MV-4-11 (cell line): Measurements from ENCODE around the gene TGFBI.
"Not testable (repeated sequence)": the region's sequence is repeated elsewhere in the genome, so short reads cannot be mapped to it uniquely, and the experiment has no call there.

Experiments
- DNase-seq: peaks from one replicate; lab custom pipeline; 2025; lab: John Stamatoyannopoulos, UW

Gene TGFBI

DNA sequence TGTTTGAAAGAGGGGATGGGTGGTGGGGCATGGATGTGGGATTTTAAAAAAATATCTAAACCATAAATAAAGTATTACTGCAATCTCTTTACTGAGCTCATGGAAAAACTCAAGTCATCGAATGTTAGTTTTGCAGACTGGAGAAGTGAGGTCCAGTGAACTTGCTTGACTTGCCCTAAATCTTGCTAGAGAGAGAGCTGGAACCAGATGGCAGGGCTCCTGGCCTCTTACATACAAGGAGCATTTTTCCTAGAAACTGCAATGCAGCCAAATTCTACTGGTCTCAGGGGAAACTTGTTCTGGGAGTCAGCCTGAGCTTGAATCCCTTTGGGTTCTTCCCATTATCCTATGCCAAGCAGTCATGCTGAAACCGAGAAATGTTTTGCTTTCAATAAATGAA lies 2.9 kb upstream of the TGFBI start:
- DNase-seq, result no peak

DNA sequence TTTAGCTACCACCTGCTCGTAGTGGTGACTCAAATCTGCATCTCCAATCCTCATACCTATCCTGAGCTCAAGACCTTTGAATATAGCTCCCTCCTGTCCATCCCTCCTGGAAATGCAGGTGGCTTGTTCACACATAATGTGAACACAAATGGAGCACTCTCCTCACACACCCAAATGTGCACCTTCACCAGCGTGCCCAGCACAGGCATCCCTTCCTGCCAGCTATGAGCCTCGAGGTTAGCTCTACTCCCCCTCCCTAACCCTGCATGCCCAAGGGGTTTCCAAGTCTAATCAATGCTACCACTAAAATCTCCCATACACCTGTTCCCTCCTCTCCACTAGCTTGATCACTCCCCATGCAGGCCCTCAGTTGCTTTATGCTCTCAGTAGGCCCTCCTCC lies 2.2 kb upstream of the TGFBI start:
- DNase-seq, result no peak

DNA sequence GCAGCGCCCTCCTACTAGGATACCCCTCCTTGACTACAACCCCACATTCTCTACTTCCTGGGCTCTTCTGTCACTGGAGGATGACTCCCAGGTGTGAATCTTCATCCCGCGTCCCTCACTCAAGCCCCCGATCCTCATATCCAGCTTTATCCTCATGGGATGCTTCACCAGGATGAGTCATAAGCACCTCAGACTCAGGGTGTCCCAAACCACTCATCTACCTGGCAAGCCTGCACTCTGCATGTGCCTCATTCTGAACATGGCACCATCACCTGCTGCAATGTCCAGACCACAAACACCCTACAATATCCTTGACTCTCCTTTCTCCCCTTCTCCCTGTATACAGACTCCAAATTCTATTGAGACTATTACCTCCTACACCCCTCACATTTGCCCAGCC lies 1.5 kb upstream of the TGFBI start:
- DNase-seq, result no peak

DNA sequence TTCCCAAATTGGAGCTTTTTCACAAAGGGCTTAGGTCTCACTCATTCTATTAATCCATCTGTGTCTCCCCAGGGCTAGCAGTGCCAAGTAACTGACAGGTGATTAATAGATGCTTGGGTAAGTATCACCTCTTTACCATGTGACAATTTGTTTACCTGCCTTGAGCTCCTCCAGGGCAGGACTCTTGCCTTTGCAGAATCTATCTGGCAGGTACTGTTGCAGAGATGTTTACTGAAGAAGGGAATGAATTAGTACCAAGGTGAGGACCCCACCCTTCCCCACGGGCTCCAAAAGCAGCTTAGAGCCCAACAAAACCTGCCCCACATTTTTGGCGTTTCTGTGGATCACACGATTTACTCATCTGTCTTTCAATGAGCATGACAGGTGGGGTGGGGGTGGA lies 698 bp upstream of the TGFBI start:
- no peak for DNase-seq

DNA sequence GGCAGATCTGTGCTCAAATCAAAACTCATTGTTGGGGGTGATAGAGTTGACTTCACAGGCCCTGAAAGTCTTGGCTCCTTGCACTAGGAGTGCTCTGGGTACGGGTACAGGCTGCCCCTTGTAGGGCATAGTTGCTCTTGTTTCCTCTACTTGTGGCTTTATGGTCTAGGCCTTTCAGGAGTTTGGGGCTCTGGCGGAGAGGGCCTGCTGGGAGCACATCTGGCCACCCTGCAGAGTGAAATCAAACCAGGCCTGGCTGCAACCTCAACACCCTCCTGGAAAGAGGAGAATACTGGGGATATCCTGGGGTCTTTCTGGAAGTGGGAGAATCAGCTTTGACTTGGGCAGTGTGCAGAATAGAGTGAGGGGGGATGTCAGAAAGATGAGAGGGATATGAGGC lies 1.5 kb downstream of the TGFBI start:
- no peak for DNase-seq

DNA sequence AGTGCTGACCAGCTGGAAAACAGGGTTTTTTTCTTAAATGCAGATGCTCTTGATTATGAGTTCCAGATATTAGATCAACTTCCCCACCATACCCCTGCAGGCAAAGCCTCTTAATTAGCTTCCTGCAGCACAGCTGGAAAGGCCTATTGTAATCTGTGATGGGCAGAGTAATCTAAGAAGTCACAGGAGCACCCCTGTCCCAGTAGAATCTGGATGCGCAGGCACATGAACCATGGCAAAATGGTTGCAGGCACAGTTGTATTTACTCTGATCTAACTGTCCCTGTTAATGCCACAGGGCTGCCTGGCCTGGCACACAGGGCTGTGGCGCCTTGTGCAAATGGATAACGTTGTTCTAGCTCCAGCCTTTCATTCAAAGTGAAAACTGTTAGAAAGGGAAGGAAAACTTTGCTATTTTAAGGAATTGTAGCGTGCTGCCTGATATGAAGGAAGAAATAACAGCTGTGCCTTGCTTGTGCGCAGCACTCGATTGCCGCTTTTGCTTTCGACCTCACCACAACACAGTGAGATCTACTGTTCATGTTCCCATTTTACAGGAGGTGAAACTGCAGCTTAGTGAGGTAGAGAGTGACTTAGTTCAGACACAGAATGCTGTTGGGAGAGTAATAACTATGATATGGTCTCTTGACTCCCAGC lies 2.3 kb downstream of the TGFBI start:
- DNase-seq, result peak; percentile 80

DNA sequence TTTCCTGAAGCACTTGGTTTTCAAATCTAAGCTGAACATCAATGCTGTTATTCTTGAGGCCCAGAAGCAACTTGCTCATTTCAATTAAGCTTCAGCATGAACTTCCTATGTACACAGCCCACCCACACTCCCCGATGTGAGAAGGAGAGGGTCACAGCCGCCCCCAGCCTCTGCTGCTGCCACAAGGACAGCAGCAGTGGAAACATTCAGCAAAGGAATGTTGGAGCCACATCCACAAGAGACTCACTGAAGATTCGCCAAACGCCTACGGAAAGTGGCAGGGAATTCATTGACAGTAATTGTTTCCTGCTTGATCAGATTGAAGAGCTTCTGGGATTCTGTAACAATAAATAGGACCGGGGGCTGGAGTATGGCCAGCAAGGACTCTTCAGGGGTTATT lies 2.9 kb downstream of the TGFBI start:
- DNase-seq, result no peak

DNA sequence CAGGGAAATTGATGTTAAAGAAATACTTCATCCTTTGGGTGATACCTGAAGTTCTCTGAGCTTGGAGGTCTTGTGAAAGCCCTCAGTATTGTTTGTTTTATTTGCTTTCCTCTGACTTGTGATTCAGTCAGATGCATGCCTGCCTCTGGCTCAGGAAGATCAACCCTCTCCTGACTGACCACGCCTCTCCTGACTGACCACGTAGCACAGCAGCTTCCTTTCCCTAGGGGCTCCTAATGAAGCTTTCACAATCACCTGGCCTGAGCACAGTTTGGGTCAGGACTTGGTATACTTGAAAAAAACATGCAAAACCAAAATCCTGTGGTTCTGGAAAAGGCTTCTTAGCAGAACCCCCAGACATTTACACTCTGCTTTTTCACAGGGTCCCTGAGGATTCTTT lies 3.8 kb downstream of the TGFBI start:
- no peak for DNase-seq

DNA sequence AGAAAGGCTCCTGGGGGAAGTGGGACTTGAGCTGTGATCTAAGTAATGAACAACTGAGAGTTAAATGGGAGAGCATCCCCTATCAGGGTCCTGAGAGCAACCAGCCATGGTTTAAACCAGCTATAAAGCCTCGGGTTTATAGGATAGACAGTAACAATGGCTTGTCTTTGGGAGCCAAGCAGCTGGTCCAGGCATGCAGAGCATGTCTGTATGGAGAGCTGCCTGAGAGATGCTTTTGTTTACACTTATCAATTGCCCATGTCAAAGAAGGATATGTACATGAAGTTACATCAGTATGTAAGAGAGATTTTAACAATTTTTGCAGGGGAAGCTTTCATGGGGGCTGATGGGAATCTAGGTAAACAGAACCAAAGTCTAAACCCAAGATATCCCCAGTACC lies 4.4 kb downstream of the TGFBI start:
- DNase-seq, result no peak

DNA sequence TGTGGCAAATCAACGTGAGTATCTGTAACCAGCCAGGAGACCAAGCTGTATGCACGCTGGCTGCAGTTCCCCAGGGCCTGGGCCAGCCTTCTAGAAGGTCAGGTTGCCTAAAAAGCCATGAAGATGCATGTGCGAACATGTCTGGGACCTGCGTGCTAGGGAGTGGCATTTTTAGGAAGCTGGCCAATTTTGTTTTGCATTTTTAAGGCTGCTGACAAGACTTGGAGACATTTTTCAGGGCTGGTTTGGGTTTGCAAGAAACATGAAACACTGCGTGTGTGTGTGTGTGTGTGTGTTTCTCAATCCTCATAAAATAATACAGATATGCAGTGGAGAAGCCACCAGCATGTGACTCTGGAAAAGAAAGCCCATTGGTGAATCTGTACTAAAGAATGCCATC lies 5.1 kb downstream of the TGFBI start:
- DNase-seq, result no peak

DNA sequence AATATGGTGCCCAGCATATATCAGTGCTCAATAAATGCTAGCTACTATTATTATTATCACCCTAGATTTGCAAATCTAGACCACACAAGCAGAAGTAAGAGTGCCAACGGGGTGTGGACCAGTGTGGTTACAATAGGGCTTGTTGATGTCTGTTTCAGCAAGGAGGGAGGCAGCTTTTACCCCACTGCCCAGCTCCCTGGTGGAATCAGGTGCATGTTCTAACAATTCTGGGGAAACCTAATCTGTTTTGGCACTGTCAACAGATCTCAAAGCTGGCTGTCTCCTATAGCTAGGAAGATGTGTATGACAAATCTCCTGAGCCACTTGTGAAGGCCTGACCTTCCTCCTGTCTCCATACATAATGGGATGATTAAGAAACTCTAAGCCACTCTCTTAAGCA lies 5.7 kb downstream of the TGFBI start:
- DNase-seq, result peak; percentile 18

DNA sequence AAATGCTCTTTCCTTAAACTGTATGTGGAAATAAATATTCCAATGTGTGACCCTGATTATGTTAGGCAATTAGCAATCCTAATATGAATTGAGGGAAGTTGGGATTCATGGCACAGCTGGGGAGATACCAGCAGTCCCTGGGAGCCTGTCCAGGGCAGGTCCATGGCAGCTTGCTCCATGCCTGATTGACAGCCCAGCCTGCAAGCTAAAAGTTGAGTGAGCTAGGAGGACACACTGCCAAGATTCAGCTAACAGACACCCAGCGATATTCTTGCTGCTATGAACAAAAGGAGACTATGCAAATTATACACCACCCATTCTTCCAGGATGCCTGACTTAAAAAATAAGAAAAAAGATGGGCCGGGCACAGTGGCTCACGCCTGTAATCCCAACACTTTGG lies 6.2 kb downstream of the TGFBI start:
- no peak for DNase-seq

DNA sequence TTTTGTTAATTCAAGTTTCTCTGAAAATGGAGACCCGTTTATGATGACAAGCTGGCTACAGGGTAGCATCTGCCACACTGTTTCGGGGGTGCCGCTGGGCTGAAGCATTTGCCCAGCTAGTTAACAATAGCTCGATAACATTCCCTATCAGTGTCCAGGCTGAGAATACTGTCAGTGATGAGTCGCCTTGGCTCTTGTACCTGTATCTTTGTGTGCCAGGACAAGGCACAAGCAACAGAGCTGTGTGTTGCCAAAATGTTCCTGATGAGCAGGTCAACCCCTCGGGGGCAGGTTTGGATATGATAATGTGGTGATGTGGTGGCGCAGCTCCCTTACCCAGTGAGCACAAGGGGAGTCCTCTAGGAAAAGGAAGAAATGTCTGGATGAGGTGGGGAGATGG lies 7.0 kb downstream of the TGFBI start:
- DNase-seq, result no peak

DNA sequence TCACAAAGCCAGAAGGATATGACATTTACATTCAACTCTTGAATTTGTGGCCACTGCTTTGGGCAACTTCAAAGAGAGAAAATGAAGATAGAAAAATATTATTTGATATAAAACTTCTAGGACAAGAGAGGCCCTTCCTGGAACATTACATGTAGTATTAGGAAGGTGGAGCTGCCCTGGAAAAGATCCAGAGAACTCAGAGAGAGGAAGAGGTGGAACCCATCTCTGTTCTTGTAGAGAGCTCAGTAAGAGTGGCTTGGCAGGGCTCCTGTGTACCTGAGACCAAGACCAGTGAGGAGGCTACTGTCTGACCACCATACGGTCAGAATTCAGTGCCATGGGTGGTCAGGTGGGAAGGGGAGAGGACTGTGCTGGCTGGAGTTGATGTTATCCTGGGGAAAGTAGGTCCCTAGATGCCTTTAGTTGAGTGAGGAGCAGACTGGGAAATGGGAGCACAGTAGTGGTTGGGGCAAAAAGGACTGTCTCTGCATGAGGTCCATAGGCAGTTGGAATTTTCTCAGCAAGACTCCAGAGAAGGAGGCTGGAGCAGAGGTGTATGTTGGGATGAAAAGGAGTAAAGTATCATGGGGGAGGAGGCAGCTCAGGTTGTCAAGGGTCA lies 7.6 kb downstream of the TGFBI start:
- no peak for DNase-seq

DNA sequence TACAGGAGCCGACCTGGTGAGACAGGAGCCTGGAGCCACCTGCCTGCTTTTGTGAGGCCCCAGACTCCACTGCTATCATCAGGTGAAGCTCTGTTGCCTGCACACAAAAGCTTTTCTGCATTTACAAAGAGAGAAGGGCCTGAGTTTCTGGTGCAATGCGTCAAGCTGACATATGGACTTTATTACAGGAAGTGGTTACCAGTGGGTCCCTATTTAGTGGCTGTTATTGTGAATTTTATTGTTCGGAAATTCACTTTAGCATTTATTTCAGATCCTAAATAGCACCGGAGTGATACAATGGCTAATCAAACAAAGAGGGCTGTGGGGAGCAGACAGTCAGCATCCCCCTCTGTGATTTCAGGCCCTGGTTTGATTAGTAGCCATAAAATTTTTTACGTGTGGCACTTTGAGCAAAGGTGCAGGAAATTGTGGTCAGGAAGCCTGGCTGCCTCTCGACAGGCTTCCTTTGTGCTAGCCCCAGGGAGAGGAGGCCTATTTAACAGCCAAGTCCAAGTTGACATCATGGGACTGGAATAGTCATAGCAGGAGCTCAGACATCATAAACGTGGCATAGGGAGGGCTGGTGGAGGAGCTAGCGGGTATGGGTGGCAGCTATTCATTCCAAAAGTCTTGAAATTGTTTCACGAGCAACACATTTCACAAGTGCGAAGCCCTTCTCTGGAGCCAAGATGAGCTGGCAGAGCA lies 8.4 kb downstream of the TGFBI start:
- DNase-seq, result peak; percentile 84

DNA sequence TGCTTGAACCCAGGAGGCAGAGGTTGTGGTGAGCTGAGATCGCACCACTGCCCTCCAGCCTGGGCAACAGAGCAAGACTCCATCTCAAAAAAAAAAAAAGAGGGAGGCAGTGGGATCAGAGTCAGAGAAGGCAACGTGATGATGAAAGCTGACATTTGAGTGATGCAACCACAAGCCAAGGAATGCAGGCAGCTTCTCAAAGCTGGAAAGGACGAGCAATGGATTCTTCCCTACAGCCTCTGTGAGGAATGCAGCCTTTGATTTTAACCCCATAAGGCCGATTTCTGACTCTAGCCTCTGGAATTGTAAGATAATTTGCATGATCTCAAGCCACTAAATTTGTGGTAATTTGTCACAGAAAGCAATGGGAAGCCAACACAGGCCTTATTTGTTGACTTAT lies 9.8 kb downstream of the TGFBI start:
- DNase-seq, result no peak

DNA sequence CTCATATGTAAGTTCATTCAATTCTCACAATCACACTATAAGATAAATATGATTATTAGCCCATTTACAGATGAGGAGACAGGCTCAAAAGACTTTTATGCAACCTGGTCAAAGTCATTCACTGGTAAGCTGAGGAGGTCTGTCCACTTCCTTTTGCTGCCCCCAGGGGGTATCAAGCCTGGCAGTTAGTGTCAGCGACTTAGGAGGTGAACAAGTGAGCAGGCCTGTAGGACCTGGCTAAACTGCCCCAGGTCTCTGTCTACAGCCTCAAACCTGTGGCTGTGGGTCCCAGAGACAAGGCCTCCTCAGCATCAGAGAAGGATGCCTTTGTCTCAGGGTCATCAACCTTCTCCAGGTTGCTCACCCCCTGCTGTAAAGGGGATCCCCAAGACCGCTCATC lies 10.4 kb downstream of the TGFBI start:
- DNase-seq, result no peak

DNA sequence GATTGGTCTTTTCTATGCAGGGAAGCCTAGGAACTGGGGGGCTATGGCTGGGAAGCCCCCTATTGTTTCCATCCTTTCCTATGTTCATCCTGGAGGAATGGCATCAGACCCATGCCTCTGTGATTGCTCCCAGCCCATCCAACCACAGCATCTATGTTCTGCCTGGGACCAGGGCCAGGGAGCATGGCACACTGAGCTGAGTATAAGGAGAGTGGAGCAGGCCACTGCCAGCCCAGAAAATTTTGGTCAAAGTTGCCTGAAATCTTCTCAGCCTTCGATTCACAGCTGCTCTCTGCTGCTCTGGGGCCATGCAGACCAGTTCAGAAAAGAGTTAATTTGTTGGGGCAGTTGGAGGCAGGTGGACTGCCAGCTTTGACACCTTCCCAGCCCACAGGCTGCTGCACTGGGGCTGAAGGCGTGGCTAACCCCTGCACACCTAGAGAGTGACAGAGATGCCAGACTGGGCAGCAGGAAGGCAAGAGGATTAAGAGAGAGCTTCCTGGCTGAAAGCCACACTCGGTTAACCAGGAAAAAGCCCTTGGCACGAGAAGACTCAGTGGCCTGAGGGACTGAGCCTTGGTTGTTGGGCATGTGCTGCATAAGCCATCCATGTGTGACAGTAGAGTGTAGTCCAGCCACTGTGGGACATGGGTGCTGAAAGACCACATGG lies 12.1 kb downstream of the TGFBI start:
- no peak for DNase-seq

DNA sequence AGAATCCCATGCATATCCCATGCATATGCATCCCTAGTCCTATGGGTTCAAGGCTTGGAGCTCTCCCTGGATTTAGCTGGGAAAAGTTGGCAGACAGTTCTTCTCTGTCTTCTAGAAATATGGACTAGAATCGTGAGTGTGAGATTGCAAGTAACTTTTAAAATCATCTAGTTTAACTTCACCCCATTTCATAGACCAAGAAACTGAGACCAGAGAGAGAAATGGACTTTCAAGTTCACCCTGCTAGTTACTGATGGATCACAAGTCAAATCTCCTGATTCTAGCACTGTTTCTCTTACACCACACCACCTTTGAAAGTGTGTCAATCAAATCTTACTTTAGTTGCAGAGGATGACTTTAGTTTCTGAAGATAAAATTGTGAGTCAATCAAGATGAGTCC lies 13.4 kb downstream of the TGFBI start:
- no peak for DNase-seq

DNA sequence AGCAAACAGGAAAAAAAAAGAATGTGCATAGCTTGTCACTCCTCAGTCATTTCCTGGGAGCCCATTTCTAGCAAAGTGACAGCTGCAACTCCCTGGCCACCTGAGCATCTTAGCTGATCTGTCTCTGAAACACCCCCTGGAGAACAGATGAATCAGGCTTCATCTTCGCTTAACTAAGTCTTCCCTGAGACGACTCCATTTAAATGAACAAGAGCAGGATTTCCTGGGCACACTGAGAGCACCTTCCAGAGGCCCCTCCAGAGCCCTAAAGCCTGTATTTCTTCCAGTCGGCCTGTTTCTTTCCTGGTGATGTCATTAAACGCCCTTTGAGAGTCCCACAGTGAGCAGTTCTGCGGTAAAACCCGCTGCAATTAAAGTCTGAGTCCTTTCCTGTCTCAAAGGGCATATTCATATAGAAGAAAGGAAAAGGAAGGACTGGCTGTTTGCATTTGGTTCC lies 13.9 kb downstream of the TGFBI start:
- DNase-seq, result peak; percentile 65

DNA sequence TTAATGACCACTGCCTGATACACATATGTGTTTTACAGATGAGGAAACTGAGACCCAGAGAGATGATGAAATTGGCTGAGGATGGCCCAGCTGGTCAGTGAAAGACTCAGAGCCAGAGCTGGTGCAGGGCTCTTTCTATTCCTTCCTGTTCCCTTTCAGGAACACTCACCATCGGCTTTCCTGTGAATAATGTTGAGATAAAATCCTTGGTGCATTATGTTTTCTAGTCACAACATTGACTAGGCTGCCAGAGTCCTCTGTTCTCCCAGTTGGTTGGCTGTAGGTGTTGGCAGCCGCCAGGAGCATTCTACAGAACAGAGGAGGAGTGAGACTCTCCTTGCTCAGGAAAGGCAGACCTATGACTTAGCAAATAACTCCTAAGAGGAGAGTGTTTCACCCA lies 14.8 kb downstream of the TGFBI start:
- DNase-seq, result no peak

DNA sequence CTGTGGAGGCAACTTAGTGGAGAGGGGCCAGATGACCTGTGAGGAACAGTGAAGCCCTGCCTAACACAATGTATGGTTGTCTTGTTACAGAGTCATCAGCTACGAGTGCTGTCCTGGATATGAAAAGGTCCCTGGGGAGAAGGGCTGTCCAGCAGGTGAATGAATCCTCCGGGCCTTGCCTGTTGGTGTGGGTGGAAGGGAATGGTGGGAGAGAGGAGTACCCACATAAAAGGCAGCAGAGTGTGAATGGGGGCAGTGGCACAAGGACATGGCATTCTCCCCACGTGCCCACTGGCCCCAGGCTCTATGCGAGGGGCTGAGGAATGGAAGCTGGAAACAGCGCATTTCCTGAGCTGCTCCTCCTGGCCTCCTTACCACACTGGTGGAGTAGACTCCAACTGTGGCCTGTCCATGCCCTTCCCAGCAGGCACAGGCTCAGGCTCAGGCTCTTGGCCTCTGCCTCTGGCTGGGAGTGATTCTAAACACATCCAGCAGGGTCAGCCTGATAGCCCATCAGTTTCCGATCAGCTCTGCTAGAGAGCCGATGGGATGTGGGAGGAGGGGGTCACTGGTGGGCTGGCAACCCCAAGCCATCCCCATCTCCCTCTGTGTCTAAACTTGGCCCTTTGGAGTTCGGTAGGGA lies 15.3 kb downstream of the TGFBI start:
- no peak for DNase-seq

DNA sequence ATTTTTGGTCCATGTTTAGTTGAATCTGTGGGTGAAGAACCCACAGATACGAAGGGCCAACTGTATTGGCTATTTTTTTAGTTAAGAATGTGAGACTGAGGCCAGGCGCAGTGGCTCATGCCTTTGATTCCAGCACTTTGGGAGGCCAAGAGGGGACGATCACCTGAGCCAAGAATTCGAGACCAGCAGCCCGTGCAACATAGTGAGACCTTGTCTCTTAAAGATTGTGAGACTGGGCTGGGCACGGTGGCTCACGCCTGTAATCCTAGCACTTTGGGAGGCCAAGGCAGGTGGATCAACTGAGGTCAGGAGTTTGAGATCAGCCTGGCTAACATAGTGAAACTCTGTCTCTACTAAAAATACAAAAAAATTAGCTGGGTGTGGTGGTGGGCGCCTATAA lies 16.2 kb downstream of the TGFBI start:
- not testable (repeated sequence) for DNase-seq
